ENCODE measurements around the gene NCKIPSD.

GRCh38 chr3:48656841-48657281, 28.9 kb downstream of the NCKIPSD start:
- TF ChIP-seq, protein P1, sequence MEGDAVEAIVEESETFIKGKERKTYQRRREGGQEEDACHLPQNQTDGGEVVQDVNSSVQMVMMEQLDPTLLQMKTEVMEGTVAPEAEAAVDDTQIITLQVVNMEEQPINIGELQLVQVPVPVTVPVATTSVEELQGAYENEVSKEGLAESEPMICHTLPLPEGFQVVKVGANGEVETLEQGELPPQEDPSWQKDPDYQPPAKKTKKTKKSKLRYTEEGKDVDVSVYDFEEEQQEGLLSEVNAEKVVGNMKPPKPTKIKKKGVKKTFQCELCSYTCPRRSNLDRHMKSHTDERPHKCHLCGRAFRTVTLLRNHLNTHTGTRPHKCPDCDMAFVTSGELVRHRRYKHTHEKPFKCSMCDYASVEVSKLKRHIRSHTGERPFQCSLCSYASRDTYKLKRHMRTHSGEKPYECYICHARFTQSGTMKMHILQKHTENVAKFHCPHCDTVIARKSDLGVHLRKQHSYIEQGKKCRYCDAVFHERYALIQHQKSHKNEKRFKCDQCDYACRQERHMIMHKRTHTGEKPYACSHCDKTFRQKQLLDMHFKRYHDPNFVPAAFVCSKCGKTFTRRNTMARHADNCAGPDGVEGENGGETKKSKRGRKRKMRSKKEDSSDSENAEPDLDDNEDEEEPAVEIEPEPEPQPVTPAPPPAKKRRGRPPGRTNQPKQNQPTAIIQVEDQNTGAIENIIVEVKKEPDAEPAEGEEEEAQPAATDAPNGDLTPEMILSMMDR (IDR thresholded peaks at IDR 0.05 in 4 of 5, conservative IDR thresholded peaks at IDR 0.05 in 1 of 5): no peak
- TF ChIP-seq POLR2A (IDR thresholded peaks at IDR 0.05): no peak
